ENCODE measurements around the gene SIT1. TPM values are rescaled to one million over a fixed set of nuclear protein-coding genes. Genes with fewer than 3 reads are reported as not detected.
A peak's percentile ranks its signal among the peaks of the same experiment; 100 is the strongest.

Gene SIT1
- total RNA-seq, 2 donors from 2014 or later: 0.68 TPM; not detected in 1

DNA sequence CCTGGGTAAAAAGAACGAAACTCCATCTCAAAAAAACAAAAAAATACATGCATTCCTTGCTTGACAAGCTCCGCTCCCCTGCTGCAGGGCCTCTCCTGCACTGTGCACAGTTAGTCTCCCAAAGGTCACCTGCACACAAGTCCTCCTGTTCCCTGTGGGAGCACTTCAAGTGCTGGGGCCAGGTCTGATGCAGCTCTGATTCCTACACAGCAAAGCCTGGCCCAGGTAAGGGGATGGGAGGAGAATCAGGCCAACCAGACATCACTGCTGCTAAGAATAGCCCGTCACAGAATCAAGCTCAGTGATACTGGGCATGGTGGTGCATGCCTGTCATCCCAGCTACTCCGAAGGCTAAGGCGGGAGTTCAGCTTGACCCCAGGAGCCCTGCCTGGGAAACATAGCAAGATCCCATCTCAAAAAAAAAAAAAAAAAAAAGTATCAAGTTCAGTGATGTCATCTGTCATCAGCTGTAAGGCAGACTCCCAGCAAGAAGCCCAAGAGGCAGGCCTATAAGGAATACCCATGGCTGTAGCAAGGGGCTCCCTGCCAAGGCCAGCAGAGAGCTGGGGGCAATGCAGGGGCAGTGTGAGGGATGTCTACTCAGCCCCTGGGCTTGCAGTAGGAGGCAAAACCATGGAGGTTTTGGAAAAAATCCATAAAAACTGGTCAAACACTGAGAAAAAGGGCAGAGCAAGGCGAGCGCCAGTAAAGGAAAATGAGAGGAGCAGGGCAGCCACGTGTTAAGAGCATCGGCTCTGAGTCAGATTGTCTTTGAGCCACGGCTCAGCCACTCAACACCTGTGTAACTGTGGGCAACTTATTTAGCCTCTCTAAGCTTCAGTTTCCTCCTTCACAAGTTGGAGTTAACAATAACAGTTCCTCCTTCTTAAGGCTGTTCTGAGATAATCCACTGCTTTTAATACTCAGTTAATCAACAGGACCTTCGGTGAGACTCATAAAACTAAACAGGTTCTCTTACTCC, 35.8 kb upstream of the SIT1 start:
- no peaks in the 10 kb centered on the region for H3K9me3 ChIP-seq
- H3K27me3 ChIP-seq (replicated peaks; ENCODE audit: insufficient read depth): no peaks in the 10 kb centered on the region
- H3K4me3 ChIP-seq: peak overlapping the region; percentile 94
- ATAC-seq (ENCODE audit: insufficient number of reproducible peaks, low FRiP score, low read depth) (no peak), DNase-seq (ENCODE audit: low spot score) (no peak)
- H3K36me3 ChIP-seq: peaks cover 70% of the 10 kb centered on the region
- peaks cover 6 to 46% of the 10 kb centered on the region in 2 donors for H3K4me1 ChIP-seq (ENCODE audit: control insufficient read depth in 1 of 2, low read depth in 2 of 2)
- TF ChIP-seq, protein P1, sequence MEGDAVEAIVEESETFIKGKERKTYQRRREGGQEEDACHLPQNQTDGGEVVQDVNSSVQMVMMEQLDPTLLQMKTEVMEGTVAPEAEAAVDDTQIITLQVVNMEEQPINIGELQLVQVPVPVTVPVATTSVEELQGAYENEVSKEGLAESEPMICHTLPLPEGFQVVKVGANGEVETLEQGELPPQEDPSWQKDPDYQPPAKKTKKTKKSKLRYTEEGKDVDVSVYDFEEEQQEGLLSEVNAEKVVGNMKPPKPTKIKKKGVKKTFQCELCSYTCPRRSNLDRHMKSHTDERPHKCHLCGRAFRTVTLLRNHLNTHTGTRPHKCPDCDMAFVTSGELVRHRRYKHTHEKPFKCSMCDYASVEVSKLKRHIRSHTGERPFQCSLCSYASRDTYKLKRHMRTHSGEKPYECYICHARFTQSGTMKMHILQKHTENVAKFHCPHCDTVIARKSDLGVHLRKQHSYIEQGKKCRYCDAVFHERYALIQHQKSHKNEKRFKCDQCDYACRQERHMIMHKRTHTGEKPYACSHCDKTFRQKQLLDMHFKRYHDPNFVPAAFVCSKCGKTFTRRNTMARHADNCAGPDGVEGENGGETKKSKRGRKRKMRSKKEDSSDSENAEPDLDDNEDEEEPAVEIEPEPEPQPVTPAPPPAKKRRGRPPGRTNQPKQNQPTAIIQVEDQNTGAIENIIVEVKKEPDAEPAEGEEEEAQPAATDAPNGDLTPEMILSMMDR (IDR thresholded peaks at IDR 0.05): no peak
- H3K27ac ChIP-seq: peak overlapping the region; percentile 99 to 100

DNA sequence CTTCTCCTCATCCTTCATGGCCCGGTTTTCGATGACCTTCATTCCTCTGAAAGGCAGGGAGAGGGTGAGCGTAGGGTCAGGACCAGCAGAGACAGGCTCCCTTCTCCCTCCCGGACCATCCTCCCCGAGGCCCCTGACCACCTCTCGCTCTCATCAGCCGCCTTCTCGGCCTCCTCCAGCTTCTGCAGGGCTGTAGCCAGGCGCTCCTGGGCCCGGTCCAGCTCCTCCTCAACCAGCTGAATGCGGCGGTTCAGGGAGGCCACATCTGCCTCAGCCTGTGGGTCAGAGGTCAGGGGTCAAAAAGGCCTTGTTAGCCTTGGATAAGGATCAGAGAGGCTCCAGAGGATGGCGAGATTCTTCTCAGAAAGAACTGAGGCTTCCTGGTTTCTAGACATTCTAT, 34.8 kb upstream of the SIT1 start:
- Histone ChIP-seq H3K36me3 (peaks cover 70% of the 10 kb centered on the region), H3K4me3 (peak overlapping the region; percentile 94), H3K4me1 (ENCODE audit: control insufficient read depth in 1 of 2, low read depth in 2 of 2) (peaks cover 6 to 45% of the 10 kb centered on the region in 2 donors), H3K27me3 (replicated peaks; ENCODE audit: insufficient read depth) (no peaks in the 10 kb centered on the region), H3K27ac (peak overlapping the region; percentile 99 to 100), H3K9me3 (no peaks in the 10 kb centered on the region)
- ATAC-seq (ENCODE audit: insufficient number of reproducible peaks, low FRiP score, low read depth) (no peak), DNase-seq (ENCODE audit: low spot score) (no peak)
- TF ChIP-seq, protein P1 (IDR thresholded peaks at IDR 0.05): no peak

DNA sequence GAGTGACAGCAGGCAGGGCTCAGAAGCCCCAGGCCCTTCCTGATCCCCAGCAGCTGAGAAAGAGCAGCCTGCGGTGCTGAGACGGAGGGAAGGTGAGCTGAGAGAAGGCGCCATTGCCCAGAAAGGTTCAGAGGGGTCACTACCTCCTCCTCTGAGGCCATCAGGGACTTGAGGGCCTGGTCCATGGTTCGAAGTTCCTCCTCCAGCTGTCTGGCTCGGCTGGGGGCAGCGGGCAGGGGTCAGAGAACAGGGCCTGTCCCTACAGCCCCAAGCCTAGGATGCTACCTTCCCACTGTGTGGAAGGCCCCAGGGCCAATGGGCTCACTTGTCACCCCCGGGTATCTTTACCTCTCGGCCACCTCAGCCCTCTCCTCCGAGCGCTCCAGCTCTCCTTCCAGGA, 34.2 kb upstream of the SIT1 start:
- H3K27ac ChIP-seq: peak overlapping the region; percentile 99 to 100
- DNase-seq (ENCODE audit: low spot score) (no peak), ATAC-seq (ENCODE audit: insufficient number of reproducible peaks, low FRiP score, low read depth) (no peak)
- no peaks in the 10 kb centered on the region for H3K27me3 ChIP-seq (replicated peaks; ENCODE audit: insufficient read depth)
- H3K36me3 ChIP-seq: peaks cover 70% of the 10 kb centered on the region
- peaks cover 6 to 51% of the 10 kb centered on the region in 2 donors for H3K4me1 ChIP-seq (ENCODE audit: control insufficient read depth in 1 of 2, low read depth in 2 of 2)
- TF ChIP-seq, protein P1 (IDR thresholded peaks at IDR 0.05): no peak
- no peaks in the 10 kb centered on the region for H3K9me3 ChIP-seq
- H3K4me3 ChIP-seq: peak overlapping the region; percentile 94

DNA sequence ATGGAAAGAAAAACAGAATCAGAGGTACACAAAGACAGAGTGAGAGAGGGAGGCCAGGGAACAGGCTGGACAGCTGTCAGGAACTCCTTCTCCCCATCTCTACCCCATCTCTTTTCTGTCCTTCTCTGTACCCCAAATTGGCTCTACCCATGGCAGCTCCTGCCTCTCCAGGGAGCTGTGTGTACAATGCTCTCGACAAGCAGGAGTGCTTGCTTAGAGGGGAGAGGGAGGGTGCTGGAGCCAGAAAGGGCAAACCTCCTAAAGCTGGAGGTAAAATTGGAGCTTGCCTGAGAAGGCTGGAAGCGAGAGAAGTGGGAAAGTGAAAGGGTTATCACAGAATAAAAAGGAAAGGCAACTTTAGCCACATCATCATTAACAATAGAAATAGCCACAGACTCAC, 32.6 kb upstream of the SIT1 start:
- Histone ChIP-seq H3K36me3 (peaks cover 65% of the 10 kb centered on the region), H3K4me3 (peak overlapping the region; percentile 94), H3K27me3 (replicated peaks; ENCODE audit: insufficient read depth) (no peaks in the 10 kb centered on the region), H3K9me3 (no peaks in the 10 kb centered on the region), H3K27ac (peak overlapping the region; percentile 99 to 100), H3K4me1 (ENCODE audit: control insufficient read depth in 1 of 2, low read depth in 2 of 2) (peaks cover 6 to 52% of the 10 kb centered on the region in 2 donors)
- TF ChIP-seq, protein P1 (IDR thresholded peaks at IDR 0.05): no peak
- DNase-seq (ENCODE audit: low spot score) (no peak), ATAC-seq (ENCODE audit: insufficient number of reproducible peaks, low FRiP score, low read depth) (no peak)

DNA sequence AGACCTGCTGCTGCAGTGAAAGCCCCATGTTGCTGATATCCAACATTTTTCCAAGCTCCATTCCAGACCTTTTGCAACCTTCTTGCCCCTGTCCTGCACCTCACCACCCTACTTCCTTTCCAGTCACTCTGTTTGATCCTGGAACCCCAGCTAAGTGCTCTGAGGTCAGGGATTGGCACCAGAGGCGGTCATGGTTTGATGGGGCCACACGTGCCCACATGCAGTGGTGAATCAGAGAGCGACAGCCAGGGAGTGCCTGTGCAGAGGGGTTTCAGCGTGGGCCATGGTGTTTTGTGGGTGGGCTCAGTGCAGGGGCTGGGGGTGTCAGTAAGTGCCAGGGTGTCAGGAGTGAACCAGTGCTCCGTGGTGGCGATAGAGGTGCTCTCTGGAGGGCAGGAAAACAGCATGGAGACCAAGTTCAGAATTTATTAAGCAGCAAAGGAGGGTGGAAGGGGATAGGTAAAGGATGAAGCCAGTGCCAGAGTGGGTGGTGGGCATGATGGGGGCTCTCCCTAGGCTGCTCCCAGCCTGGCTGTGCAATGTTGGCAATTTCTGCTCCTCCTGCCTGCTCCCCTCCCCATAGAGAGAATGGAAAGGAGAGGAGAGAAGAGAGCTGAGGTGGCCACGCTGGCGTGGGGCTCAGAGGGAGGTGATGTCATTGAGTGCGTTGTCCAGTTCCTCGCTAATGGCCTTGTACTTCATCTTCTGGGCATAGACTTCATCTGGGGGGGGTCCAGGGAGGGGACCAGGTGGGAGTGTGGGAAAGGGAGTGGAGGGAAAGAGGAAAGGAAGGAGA, 32.0 kb upstream of the SIT1 start:
- H3K36me3 ChIP-seq: peaks cover 59% of the 10 kb centered on the region

More for the DNA sequence above, 32.0 kb upstream of the SIT1 start:
- H3K27ac ChIP-seq: peak overlapping the region; percentile 99 to 100
- TF ChIP-seq, protein P1 (IDR thresholded peaks at IDR 0.05): no peak
- peaks cover 6 to 52% of the 10 kb centered on the region in 2 donors for H3K4me1 ChIP-seq (ENCODE audit: control insufficient read depth in 1 of 2, low read depth in 2 of 2)
- peak overlapping the region; percentile 94 for H3K4me3 ChIP-seq
- DNase-seq (ENCODE audit: low spot score) (no peak), ATAC-seq (ENCODE audit: insufficient number of reproducible peaks, low FRiP score, low read depth) (no peak)
- H3K27me3 ChIP-seq (replicated peaks; ENCODE audit: insufficient read depth): no peaks in the 10 kb centered on the region
- no peaks in the 10 kb centered on the region for H3K9me3 ChIP-seq

Data from thoracic aorta (tissue), 2 donors.